Fibroblast of the aortic adventitia (primary cell): ENCODE results near the gene CDCA8. TPM values are rescaled to one million over a fixed set of nuclear protein-coding genes. Genes with fewer than 3 reads are reported as not detected.

ENCODE experiments used
- DNase-seq: peaks from one replicate; pipeline ENCODE4 v3.0.0-alpha.2; 2010; ENCODE audit warnings: low read depth
- H3K4me3 ChIP-seq: 2 replicates; pipeline ENCODE4 v1.5.1; 2011; ENCODE audit warnings: low read depth, mild to moderate bottlenecking, control low read depth, low read length, moderate library complexity
- CTCF ChIP-seq: IDR thresholded peaks from 2 replicates; pipeline ENCODE4 v1.5.1; 2011; ENCODE audit warnings: mild to moderate bottlenecking, low read length, control low read depth, inconsistent platforms; ENCODE audit not compliant: insufficient read depth
- total RNA-seq: library from RNA; depleted of rRNA; stranded (reverse); fragments of >200 nt; gene quantifications from 2 replicates; pipeline ENCODE4 v1.2.3, GENCODE V29; 2012; ENCODE audit warnings: low replicate concordance

CDCA8 gene
- total RNA-seq, 1 donor: 12.8 TPM

DNA sequence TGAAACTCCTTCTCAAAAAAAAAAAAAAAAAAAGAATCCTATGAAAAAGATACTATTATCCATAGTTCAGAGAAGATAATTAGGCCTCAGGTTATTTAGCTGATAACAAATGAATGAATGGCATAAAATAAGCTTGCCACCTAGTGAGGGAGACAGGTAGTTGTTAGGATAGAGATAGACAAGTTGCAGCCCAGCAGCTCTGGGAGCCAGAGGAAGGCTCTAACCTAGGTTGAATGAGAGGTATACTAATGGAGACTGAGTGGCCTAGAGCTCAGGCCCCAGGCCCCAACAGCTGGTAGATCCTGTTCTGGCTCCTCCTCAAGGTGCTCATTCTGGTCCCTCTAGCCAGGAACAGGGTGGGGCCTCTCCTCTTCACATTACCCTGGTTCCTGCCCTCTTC, 37.0 kb upstream of the CDCA8 start:
- no peak overlapping the region for H3K4me3 ChIP-seq
- TF ChIP-seq CTCF: no peak
- no peak for DNase-seq

GRCh38 chr1:37656026-37656425, 36.3 kb upstream of the CDCA8 start:
- no peak for TF ChIP-seq CTCF
- DNase-seq: no peak
- H3K4me3 ChIP-seq: no peak overlapping the region

- TF ChIP-seq CTCF: no peak
- no peak for DNase-seq
- no peak overlapping the region for H3K4me3 ChIP-seq
Measured at GRCh38 chr1:37656881-37657280, 35.4 kb upstream of the CDCA8 start.

GRCh38 chr1:37657620-37658412, 34.5 kb upstream of the CDCA8 start:
- no peak for DNase-seq
- H3K4me3 ChIP-seq: no peak overlapping the region
- TF ChIP-seq CTCF: no peak

DNA sequence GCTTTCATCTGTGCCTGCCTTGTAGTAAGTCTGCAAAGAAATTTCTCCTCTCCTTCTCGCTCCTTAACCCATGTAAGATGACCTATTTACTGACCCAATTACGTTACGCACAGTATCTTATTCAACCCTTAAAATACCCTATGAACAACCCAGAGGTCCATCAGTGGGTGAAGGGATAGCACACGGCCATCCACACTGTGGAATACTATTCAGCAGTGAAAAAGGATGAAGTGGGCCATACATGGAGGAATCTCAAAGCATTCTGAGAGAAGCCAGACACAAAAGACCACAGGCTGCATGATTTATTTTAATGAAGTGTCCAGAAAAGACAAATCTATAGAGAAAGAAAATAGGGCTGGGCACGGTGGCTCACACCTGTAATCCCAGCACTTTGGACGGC, 33.8 kb upstream of the CDCA8 start:
- H3K4me3 ChIP-seq: no peak overlapping the region
- no peak for TF ChIP-seq CTCF
- no peak for DNase-seq

DNA sequence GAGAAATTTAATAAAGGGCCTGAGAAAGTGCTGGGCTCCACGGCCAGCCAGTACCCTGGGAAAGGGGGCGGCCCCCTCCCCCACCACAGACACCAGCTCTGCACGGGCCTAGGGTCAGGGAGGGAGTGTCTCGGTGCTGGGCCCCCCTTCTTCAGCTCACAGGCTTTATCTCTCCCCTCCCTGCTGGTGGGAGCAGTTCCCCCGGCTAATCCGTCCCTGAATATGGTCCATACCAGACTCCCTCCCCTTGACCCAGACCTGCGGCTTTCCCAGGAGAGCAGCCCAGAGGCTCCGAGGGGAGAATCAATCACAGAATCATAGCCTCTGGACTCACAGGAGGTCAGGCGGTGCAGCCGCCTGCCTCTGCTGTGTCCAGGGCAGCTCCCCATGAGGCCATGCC, 31.7 kb upstream of the CDCA8 start:
- DNase-seq: no peak
- no peak for TF ChIP-seq CTCF
- no peak overlapping the region for H3K4me3 ChIP-seq

DNA sequence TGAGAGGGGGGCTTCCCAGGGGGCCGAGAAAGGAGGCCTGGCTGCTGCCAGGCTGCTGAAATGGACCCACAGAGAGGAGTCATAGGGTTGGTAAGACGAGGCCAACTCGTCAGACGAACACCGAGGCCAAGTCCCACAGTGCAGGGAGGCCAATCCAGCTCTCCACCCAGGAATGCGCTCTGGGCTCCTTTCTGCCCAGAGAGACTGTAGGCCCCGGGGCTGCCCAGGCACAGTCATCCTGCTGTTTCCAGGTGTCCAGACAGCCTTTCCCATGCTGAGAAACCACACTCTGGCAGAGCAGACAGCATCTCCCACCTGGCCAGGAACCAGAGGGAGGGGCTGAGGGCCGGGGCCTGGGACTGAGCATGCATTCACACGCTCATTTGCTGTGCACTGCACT, 30.9 kb upstream of the CDCA8 start:
- H3K4me3 ChIP-seq: no peak overlapping the region
- TF ChIP-seq CTCF: no peak
- no peak for DNase-seq
